HepG2 (cell line): Measurements from ENCODE around the gene CCDC57.

ENCODE experiments used
- ARNT ChIP-seq: fragments of 450-650 bp; IDR thresholded peaks from 2 replicates; pipeline ENCODE4 v1.6.1; 2017
- CTCF ChIP-seq: sonication (generic); formaldehyde crosslinking; IDR thresholded peaks from 2 replicates; pipeline ENCODE4 v1.5.0; 2020; ENCODE audit warnings: mild to moderate bottlenecking, missing genetic modification reagents, moderate library complexity
- EZH2 ChIP-seq: conservative IDR thresholded peaks from 2 replicates; pipeline ENCODE4 v1.6.1; 2012; ENCODE audit warnings: mild to moderate bottlenecking, low read depth, low read length, moderate library complexity
- GZF1 ChIP-seq: sonication (generic); formaldehyde crosslinking; IDR thresholded peaks from 2 replicates; pipeline ENCODE4 v1.5.1; 2020; ENCODE audit warnings: mild to moderate bottlenecking, missing genetic modification reagents
- HDAC1 ChIP-seq: sonication (generic); formaldehyde crosslinking; IDR thresholded peaks from 2 replicates; pipeline ENCODE4 v1.5.1; 2020; ENCODE audit warnings: mild to moderate bottlenecking, missing genetic modification reagents
- HNF4A ChIP-seq: sonication (generic); formaldehyde crosslinking; IDR thresholded peaks from 2 replicates; pipeline ENCODE4 v1.4.0; 2020; ENCODE audit warnings: missing genetic modification reagents
- MYC ChIP-seq: sonication (generic); formaldehyde crosslinking; IDR thresholded peaks from 2 replicates; pipeline ENCODE4 v1.9.0; 2021; ENCODE audit warnings: missing genetic modification reagents, borderline replicate concordance
- NFYB ChIP-seq: sonication (generic); formaldehyde crosslinking; IDR thresholded peaks from 2 replicates; pipeline ENCODE4 v1.4.0; 2020; ENCODE audit warnings: missing genetic modification reagents
- PAF1 ChIP-seq: IDR thresholded peaks from 2 replicates; pipeline ENCODE4 v1.6.1; 2016; ENCODE audit warnings: missing genetic modification reagents, missing compliant biosample characterization
- POLR2A ChIP-seq, 2 experiments: IDR thresholded peaks; 2 replicates each; pipeline ENCODE4 v1.6.1; 2011; ENCODE audit warnings: low read depth in 2 of 2, low read length in 2 of 2, mild to moderate bottlenecking in 1 of 2, moderate library complexity in 1 of 2; ENCODE audit not compliant: insufficient read depth in 1 of 2
- POLR2AphosphoS5 ChIP-seq: IDR thresholded peaks from 2 replicates; pipeline ENCODE4 v1.6.1; 2012; ENCODE audit warnings: low read depth, low read length
- ZFP36 ChIP-seq: fragments of 150-350 bp; IDR thresholded peaks from 2 replicates; pipeline ENCODE4 v1.6.1; 2018; ENCODE audit warnings: borderline replicate concordance, low read length, low read depth; ENCODE audit not compliant: partially characterized antibody
- ZNF646 ChIP-seq: sonication (generic); formaldehyde crosslinking; IDR thresholded peaks from 2 replicates; pipeline ENCODE4 v1.9.0; 2021; ENCODE audit warnings: mild to moderate bottlenecking, missing genetic modification reagents

DNA sequence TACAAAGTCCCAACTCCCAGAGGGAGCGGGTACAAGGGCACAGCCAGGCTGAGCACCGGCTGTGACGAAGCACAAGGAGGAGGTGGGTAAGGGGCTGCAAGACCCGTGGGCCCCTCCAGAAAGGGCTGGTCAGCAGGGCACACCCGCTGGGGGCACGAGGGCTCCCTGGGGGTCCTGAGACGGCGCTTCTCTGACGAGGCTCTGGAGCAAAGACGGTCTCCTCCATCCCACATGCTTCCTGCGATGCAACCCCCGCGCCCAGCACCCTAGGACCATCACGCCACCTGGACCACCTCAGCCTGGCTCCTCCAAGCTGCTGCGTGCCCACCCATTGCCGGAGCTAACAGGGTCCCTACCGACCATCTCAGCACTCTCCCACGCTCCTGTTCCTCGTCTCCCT is 8.7 kb downstream of the CCDC57 start:
- TF ChIP-seq GZF1 (CRISPR knock-in tag) = no peak
- TF ChIP-seq NFYB (CRISPR knock-in tag) = no peak
- TF ChIP-seq POLR2AphosphoS5 = no peak
- no peak for TF ChIP-seq MYC (CRISPR knock-in tag)
- TF ChIP-seq ARNT = no peak
- TF ChIP-seq POLR2A (IDR thresholded peaks at IDR 0.05; ENCODE audit: insufficient read depth in 1 of 2, low read depth in 2 of 2, low read length in 2 of 2) = no peak
- TF ChIP-seq HDAC1 (CRISPR knock-in tag) = no peak
- no peak for TF ChIP-seq ZFP36
- no peak for TF ChIP-seq CTCF (CRISPR knock-in tag)
- no peak for TF ChIP-seq PAF1 (CRISPR knock-in tag)
- TF ChIP-seq EZH2 = no peak
- no peak for TF ChIP-seq HNF4A
- TF ChIP-seq ZNF646 (CRISPR knock-in tag) = no peak
